ENCODE data around the gene HMGCS1. TPM values are rescaled to one million over a fixed set of nuclear protein-coding genes. Genes with fewer than 3 reads are reported as not detected.

The HMGCS1 gene
- total RNA-seq, 1 donor from 2014 or later: 146 TPM

GRCh38 chr5:43279548-43280274 is 33.5 kb downstream of the HMGCS1 start:
- Histone ChIP-seq H3K27me3 (ENCODE audit: insufficient read depth, low read length) (peaks cover 3% of the 10 kb centered on the region), H3K36me3 (ENCODE audit: insufficient read depth, low read length) (no peaks in the 10 kb centered on the region), H3K79me2 (ENCODE audit: insufficient read depth, low read length) (no peaks in the 10 kb centered on the region), H3K4me3 (ENCODE audit: insufficient read depth, low read depth, low read length) (no peak overlapping the region), H3K4me2 (ENCODE audit: low read length) (no peak overlapping the region), H2AFZ (ENCODE audit: low read depth, low read length) (no peak overlapping the region), H4K20me1 (ENCODE audit: insufficient read depth, low read length) (no peaks in the 10 kb centered on the region), H3K27ac (ENCODE audit: low read depth, low read length) (no peak overlapping the region), H3K4me1 (ENCODE audit: insufficient read depth, low read length) (no peaks in the 10 kb centered on the region), H3K9ac (ENCODE audit: low read length) (no peak overlapping the region), H3K9me3 (ENCODE audit: insufficient read depth, low read depth, low read length) (no peaks in the 10 kb centered on the region)
- TF ChIP-seq EZH2 (IDR thresholded peaks at IDR 0.05; ENCODE audit: insufficient read depth, low read length) (no peak), CTCF (IDR thresholded peaks at IDR 0.05; ENCODE audit: insufficient read depth, low read depth, low read length) (no peak)
- Mint-ChIP-seq H3K36me3 (ENCODE audit: low read depth, unreplicated experiment) (peaks cover 1% of the 10 kb centered on the region), H3K4me3 (ENCODE audit: unreplicated experiment) (no peak overlapping the region), H3K27ac (ENCODE audit: unreplicated experiment) (no peak overlapping the region), H3K4me1 (ENCODE audit: low read depth, unreplicated experiment) (no peaks in the 10 kb centered on the region), H3K9me3 (ENCODE audit: unreplicated experiment) (peaks cover 2% of the 10 kb centered on the region), H3K27me3 (ENCODE audit: low read depth, unreplicated experiment) (peaks cover 6% of the 10 kb centered on the region)
- DNase-seq (ENCODE audit: low read depth) (no peak), FAIRE-seq (no peak)

GRCh38 chr5:43275391-43275790 is 37.8 kb downstream of the HMGCS1 start:
- Mint-ChIP-seq H3K4me1 (ENCODE audit: low read depth, unreplicated experiment) (no peaks in the 10 kb centered on the region), H3K27me3 (ENCODE audit: low read depth, unreplicated experiment) (peaks cover 11% of the 10 kb centered on the region), H3K9me3 (ENCODE audit: unreplicated experiment) (peaks cover 2% of the 10 kb centered on the region), H3K27ac (ENCODE audit: unreplicated experiment) (no peak overlapping the region), H3K4me3 (ENCODE audit: unreplicated experiment) (no peak overlapping the region), H3K36me3 (ENCODE audit: low read depth, unreplicated experiment) (peaks cover 1% of the 10 kb centered on the region)
- FAIRE-seq (no peak), DNase-seq (ENCODE audit: low read depth) (no peak)
- no peaks in the 10 kb centered on the region for H3K9me3 ChIP-seq (ENCODE audit: insufficient read depth, low read depth, low read length)
- H3K4me2 ChIP-seq (ENCODE audit: low read length): no peak overlapping the region
- no peak overlapping the region for H3K4me3 ChIP-seq (ENCODE audit: insufficient read depth, low read depth, low read length)
- no peak overlapping the region for H3K27ac ChIP-seq (ENCODE audit: low read depth, low read length)
- peaks cover 3% of the 10 kb centered on the region for H3K27me3 ChIP-seq (ENCODE audit: insufficient read depth, low read length)
- no peak for TF ChIP-seq EZH2 (IDR thresholded peaks at IDR 0.05; ENCODE audit: insufficient read depth, low read length)
- no peak for TF ChIP-seq CTCF (IDR thresholded peaks at IDR 0.05; ENCODE audit: insufficient read depth, low read depth, low read length)
- H3K79me2 ChIP-seq (ENCODE audit: insufficient read depth, low read length): no peaks in the 10 kb centered on the region
- H2AFZ ChIP-seq (ENCODE audit: low read depth, low read length): no peak overlapping the region
- H3K36me3 ChIP-seq (ENCODE audit: insufficient read depth, low read length): no peaks in the 10 kb centered on the region
- no peaks in the 10 kb centered on the region for H4K20me1 ChIP-seq (ENCODE audit: insufficient read depth, low read length)
- H3K4me1 ChIP-seq (ENCODE audit: insufficient read depth, low read length): no peaks in the 10 kb centered on the region
- no peak overlapping the region for H3K9ac ChIP-seq (ENCODE audit: low read length)

GRCh38 chr5:43274435-43275114 is 38.6 kb downstream of the HMGCS1 start:
- Mint-ChIP-seq H3K36me3 (ENCODE audit: low read depth, unreplicated experiment) (peaks cover 1% of the 10 kb centered on the region), H3K27me3 (ENCODE audit: low read depth, unreplicated experiment) (peaks cover 11% of the 10 kb centered on the region), H3K4me3 (ENCODE audit: unreplicated experiment) (no peak overlapping the region), H3K4me1 (ENCODE audit: low read depth, unreplicated experiment) (no peaks in the 10 kb centered on the region), H3K9me3 (ENCODE audit: unreplicated experiment) (peaks cover 6% of the 10 kb centered on the region), H3K27ac (ENCODE audit: unreplicated experiment) (no peak overlapping the region)
- no peak overlapping the region for H3K9ac ChIP-seq (ENCODE audit: low read length)
- no peak overlapping the region for H3K27ac ChIP-seq (ENCODE audit: low read depth, low read length)
- no peaks in the 10 kb centered on the region for H3K79me2 ChIP-seq (ENCODE audit: insufficient read depth, low read length)
- TF ChIP-seq CTCF (IDR thresholded peaks at IDR 0.05; ENCODE audit: insufficient read depth, low read depth, low read length): no peak
- no peak for TF ChIP-seq EZH2 (IDR thresholded peaks at IDR 0.05; ENCODE audit: insufficient read depth, low read length)
- H3K9me3 ChIP-seq (ENCODE audit: insufficient read depth, low read depth, low read length): no peaks in the 10 kb centered on the region
- no peak for DNase-seq (ENCODE audit: low read depth)
- H2AFZ ChIP-seq (ENCODE audit: low read depth, low read length): no peak overlapping the region
- H3K4me3 ChIP-seq (ENCODE audit: insufficient read depth, low read depth, low read length): no peak overlapping the region
- H3K27me3 ChIP-seq (ENCODE audit: insufficient read depth, low read length): peaks cover 3% of the 10 kb centered on the region
- no peaks in the 10 kb centered on the region for H3K36me3 ChIP-seq (ENCODE audit: insufficient read depth, low read length)
- no peak overlapping the region for H3K4me2 ChIP-seq (ENCODE audit: low read length)
- no peak for FAIRE-seq
- no peaks in the 10 kb centered on the region for H4K20me1 ChIP-seq (ENCODE audit: insufficient read depth, low read length)
- H3K4me1 ChIP-seq (ENCODE audit: insufficient read depth, low read length): no peaks in the 10 kb centered on the region

Data from astrocyte (in vitro differentiated cells and primary cell).